OCI-LY7 (cell line): ENCODE results near the gene DOHH. TPM values are rescaled to one million over a fixed set of nuclear protein-coding genes. Genes with fewer than 3 reads are reported as not detected.

ENCODE experiments used
- BruUV-seq: library from RNA; stranded (reverse); fragments of 400-500 nt; replicated peaks from 2 replicates; lab custom pipeline; 2021; lab: Mats Ljungman, UMichigan
- CTCF ChIA-PET: fragments of 300-600 bp; sonication (Branson Sonifier 250); formaldehyde crosslinking; loops from one replicate; lab custom pipeline; 2022; ENCODE audit warnings: antibody characterized with exemption; ENCODE audit not compliant: unreplicated experiment; lab: Charles Lee
- POLR2A ChIA-PET: fragments of 300-600 bp; sonication (Branson Sonifier 250); formaldehyde crosslinking; loops from one replicate; lab custom pipeline; 2022; ENCODE audit warnings: antibody characterized with exemption; lab: Charles Lee
- DNase-seq: peaks from one replicate; pipeline ENCODE4 v3.0.0-alpha.2; 2015; ENCODE audit warnings: low spot score
- H2AFZ ChIP-seq: fragments of 200-600 bp; sonication (generic), shearing (Covaris generic); 2 replicates; pipeline ENCODE4 v1.6.1; 2014; ENCODE audit warnings: mild to moderate bottlenecking, antibody characterized with exemption, low read length, moderate library complexity
- H3K27ac ChIP-seq: fragments of 200-600 bp; sonication (generic); 2 replicates; pipeline ENCODE4 v1.5.1; 2014; ENCODE audit warnings: mixed run types, low read depth, mild to moderate bottlenecking, moderate library complexity, low read length, inconsistent platforms; ENCODE audit not compliant: poor library complexity, severe bottlenecking
- H3K36me3 ChIP-seq: fragments of 200-600 bp; sonication (generic); 2 replicates; pipeline ENCODE4 v1.6.1; 2014; ENCODE audit warnings: mild to moderate bottlenecking, antibody characterized with exemption, low read length, moderate library complexity, mixed read lengths; ENCODE audit not compliant: insufficient read depth
- H3K4me1 ChIP-seq: fragments of 200-600 bp; sonication (generic); 2 replicates; pipeline ENCODE4 v1.5.1; 2014; ENCODE audit warnings: mild to moderate bottlenecking, low read length; ENCODE audit not compliant: insufficient read depth, poor library complexity, severe bottlenecking
- H3K4me2 ChIP-seq: fragments of 200-600 bp; sonication (generic); 2 replicates; pipeline ENCODE4 v1.6.1; 2014; ENCODE audit warnings: mild to moderate bottlenecking, low read length
- H3K4me3 ChIP-seq: fragments of 200-600 bp; sonication (generic); 2 replicates; pipeline ENCODE4 v1.5.1; 2014; ENCODE audit warnings: mild to moderate bottlenecking, low read depth, low read length; ENCODE audit not compliant: poor library complexity, severe bottlenecking
- H3K79me2 ChIP-seq: fragments of 200-600 bp; sonication (generic); 2 replicates; pipeline ENCODE4 v1.6.1; 2016; ENCODE audit warnings: low read depth, mild to moderate bottlenecking, low read length, moderate library complexity, mixed read lengths; ENCODE audit not compliant: insufficient read depth
- H3K9me2 ChIP-seq: fragments of 200-600 bp; sonication (generic); 2 replicates; pipeline ENCODE4 v1.6.1; 2016; ENCODE audit warnings: mild to moderate bottlenecking, low read length, mixed read lengths; ENCODE audit not compliant: insufficient read depth
- H3K9me3 ChIP-seq: fragments of 200-600 bp; sonication (generic); 2 replicates; pipeline ENCODE4 v1.6.1; 2014; ENCODE audit warnings: mild to moderate bottlenecking, mixed run types, low read length, mixed read lengths
- H4K20me1 ChIP-seq: fragments of 200-600 bp; sonication (generic); 2 replicates; pipeline ENCODE4 v1.6.1; 2014; ENCODE audit warnings: mild to moderate bottlenecking, antibody characterized with exemption, low read length, moderate library complexity, mixed read lengths; ENCODE audit not compliant: insufficient read depth
- CTCF ChIP-seq: fragments of 200-600 bp; sonication (generic); conservative IDR thresholded peaks from 2 replicates; pipeline ENCODE4 v1.5.1; 2014; ENCODE audit warnings: mild to moderate bottlenecking, antibody characterized with exemption, low read length, moderate library complexity, mixed read lengths
- EZH2phosphoT487 ChIP-seq: fragments of 200-600 bp; sonication (generic); IDR thresholded peaks from 2 replicates; pipeline ENCODE4 v1.6.1; 2018; ENCODE audit warnings: low read depth, borderline replicate concordance, mild to moderate bottlenecking, mixed run types, antibody characterized with exemption, low read length, moderate library complexity, mixed read lengths
- intact Hi-C: fragments of 100-400 bp; cut with micrococcal nuclease; formaldehyde crosslinking; loops from one replicate; pipeline ENCODE4 v1.10.0; 2022; ENCODE audit not compliant: unreplicated experiment
- small RNA-seq: library from RNA; depleted of rRNA; stranded (forward); fragments of <200 nt; gene quantifications from one replicate; pipeline ENCODE3, GENCODE V24; 2014
- total RNA-seq, 2 experiments: library from RNA; depleted of rRNA in 1 of 2; stranded (reverse); fragments of >200 nt in 1 of 2; shearing (Covaris generic) in 1 of 2; gene quantifications; 2 replicates each; pipeline ENCODE4 v1.2.3, GENCODE V29; 2014 to 2022

The DOHH gene
- total RNA-seq, 2 experiments from 2014 or later: 11.3 to 13.1 TPM

GRCh38 chr19:3441089-3441985, 59.1 kb downstream of the DOHH start:
- H3K27ac ChIP-seq: no peak overlapping the region
- no peaks in the 10 kb centered on the region for H3K9me3 ChIP-seq
- H3K79me2 ChIP-seq: no peaks in the 10 kb centered on the region
- no peaks in the 10 kb centered on the region for H3K9me2 ChIP-seq
- no peak for TF ChIP-seq CTCF
- no peak for TF ChIP-seq EZH2phosphoT487
- no TSS peak for BruUV-seq
- ChIA-PET CTCF (no interaction called here), POLR2A (no interaction called here)
- no peak overlapping the region for H2AFZ ChIP-seq
- DNase-seq: no peak
- H3K36me3 ChIP-seq: no peaks in the 10 kb centered on the region
- H3K4me1 ChIP-seq: no peaks in the 10 kb centered on the region
- H4K20me1 ChIP-seq: no peaks in the 10 kb centered on the region
- no peak overlapping the region for H3K4me3 ChIP-seq
- no peak overlapping the region for H3K4me2 ChIP-seq
- intact Hi-C loops: loop anchor here (5.0 kb wide), 1 partner anchor 114 kb away; no protein-coding TSS in a partner anchor

Small RNA genes lying within 50 kb of the gene (small RNA-seq; reads per million reads assigned to genes)
- not detected for gene RF00212

Other genes with a start within 250 kb of the DOHH start
- gene NFIC, start 134.1 kb downstream of the DOHH start, total RNA-seq (2014; rRNA removed; shearing (Covaris generic)): 1.0 and 1.7 TPM in 2 replicates
- gene NFIC, start 134.1 kb downstream of the DOHH start, total RNA-seq (2022): 1.5 and 1.8 TPM in 2 replicates
- 9.9 and 14.4 TPM in 2 replicates for gene SMIM24, start 20.1 kb downstream of the DOHH start, total RNA-seq (2014; rRNA removed; shearing (Covaris generic))
- gene SMIM24, start 20.1 kb downstream of the DOHH start, total RNA-seq (2022): 6.8 and 11.3 TPM in 2 replicates
- not detected in 2 replicates for gene SMIM44, start 17.2 kb downstream of the DOHH start, total RNA-seq (2014; rRNA removed; shearing (Covaris generic))
- gene SMIM44, start 17.2 kb downstream of the DOHH start, total RNA-seq (2022): not detected in 2 replicates
- gene FZR1, start 5.6 kb upstream of the DOHH start, total RNA-seq (2014; rRNA removed; shearing (Covaris generic)): 39.8 and 61.2 TPM in 2 replicates
- 65.3 and 67.9 TPM in 2 replicates for gene FZR1, start 5.6 kb upstream of the DOHH start, total RNA-seq (2022)
- gene TEKTIP1, start 38.5 kb upstream of the DOHH start, total RNA-seq (2014; rRNA removed; shearing (Covaris generic)): 0.44 and 1.1 TPM in 2 replicates
- gene TEKTIP1, start 38.5 kb upstream of the DOHH start, total RNA-seq (2022): 7.0 and 9.7 TPM in 2 replicates
- gene MFSD12, start 56.9 kb upstream of the DOHH start, total RNA-seq (2014; rRNA removed; shearing (Covaris generic)): 74.4 and 79.4 TPM in 2 replicates
- 72.6 and 78.8 TPM in 2 replicates for gene MFSD12, start 56.9 kb upstream of the DOHH start, total RNA-seq (2022)
- gene HMG20B, start 72.3 kb upstream of the DOHH start, total RNA-seq (2014; rRNA removed; shearing (Covaris generic)): 105 and 119 TPM in 2 replicates
- gene HMG20B, start 72.3 kb upstream of the DOHH start, total RNA-seq (2022): 91.0 and 108 TPM in 2 replicates
- gene GIPC3, start 84.8 kb upstream of the DOHH start, total RNA-seq (2014; rRNA removed; shearing (Covaris generic)): not detected in 2 replicates
- not detected in 2 replicates for gene GIPC3, start 84.8 kb upstream of the DOHH start, total RNA-seq (2022)
- gene TBXA2R, start 106.2 kb upstream of the DOHH start, total RNA-seq (2014; rRNA removed; shearing (Covaris generic)): not detected in 2 replicates
- gene TBXA2R, start 106.2 kb upstream of the DOHH start, total RNA-seq (2022): not detected in 2 replicates
- 35.9 and 38.6 TPM in 2 replicates for gene CACTIN, start 126.1 kb upstream of the DOHH start, total RNA-seq (2014; rRNA removed; shearing (Covaris generic))
- gene CACTIN, start 126.1 kb upstream of the DOHH start, total RNA-seq (2022): 33.0 and 34.2 TPM in 2 replicates
- gene PIP5K1C, start 199.8 kb upstream of the DOHH start, total RNA-seq (2014; rRNA removed; shearing (Covaris generic)): 6.3 and 7.6 TPM in 2 replicates
- gene PIP5K1C, start 199.8 kb upstream of the DOHH start, total RNA-seq (2022): 13.7 and 15.1 TPM in 2 replicates
- gene TJP3, start 207.7 kb upstream of the DOHH start, total RNA-seq (2014; rRNA removed; shearing (Covaris generic)): 0.69 and 1.8 TPM in 2 replicates
- gene TJP3, start 207.7 kb upstream of the DOHH start, total RNA-seq (2022): 1.8 and 2.3 TPM in 2 replicates